ENCODE data around the gene DNLZ.

The DNLZ gene

GRCh38 chr9:136342181-136343120, 21.1 kb downstream of the DNLZ start:
- H4K20me1 ChIP-seq (ENCODE audit: low read depth, low read length) = no peaks in the 10 kb centered on the region
- H2AFZ ChIP-seq (ENCODE audit: low read depth, low read length, severe bottlenecking) = no peak overlapping the region
- H3K36me3 ChIP-seq (ENCODE audit: low read length) = no peaks in the 10 kb centered on the region
- no peaks in the 10 kb centered on the region for H3K27me3 ChIP-seq (ENCODE audit: low read length)
- H3K79me2 ChIP-seq (ENCODE audit: insufficient read depth, low read length) = no peaks in the 10 kb centered on the region
- H3K9me3 ChIP-seq (ENCODE audit: insufficient read depth, low read length) = no peaks in the 10 kb centered on the region
- no peak overlapping the region for H3K9ac ChIP-seq (ENCODE audit: low read length)
- H3K27ac ChIP-seq (ENCODE audit: low read depth, low read length) = no peak overlapping the region
- TF ChIP-seq EZH2phosphoT487 (conservative IDR thresholded peaks at IDR 0.05; ENCODE audit: low read length) (no peak), CTCF (IDR thresholded peaks at IDR 0.05; ENCODE audit: insufficient read depth, low read length, poor library complexity, severe bottlenecking) (no peak)
- no peak overlapping the region for H3K4me2 ChIP-seq (ENCODE audit: low read depth, low read length, poor library complexity, severe bottlenecking)
- no peaks in the 10 kb centered on the region for H3F3A ChIP-seq (ENCODE audit: insufficient read depth)
- no peak overlapping the region for H3K4me3 ChIP-seq (ENCODE audit: insufficient read depth, low read length, poor library complexity, severe bottlenecking)
- H3K9me2 ChIP-seq (replicated peaks; ENCODE audit: insufficient read depth, low read length) = no peaks in the 10 kb centered on the region

- Histone ChIP-seq H3K9me3 (ENCODE audit: insufficient read depth, low read length) (no peaks in the 10 kb centered on the region), H3K4me2 (ENCODE audit: low read depth, low read length, poor library complexity, severe bottlenecking) (no peak overlapping the region), H3K27me3 (ENCODE audit: low read length) (no peaks in the 10 kb centered on the region), H3F3A (ENCODE audit: insufficient read depth) (no peaks in the 10 kb centered on the region), H3K9ac (ENCODE audit: low read length) (no peak overlapping the region), H2AFZ (ENCODE audit: low read depth, low read length, severe bottlenecking) (no peak overlapping the region), H3K27ac (ENCODE audit: low read depth, low read length) (no peak overlapping the region), H3K79me2 (ENCODE audit: insufficient read depth, low read length) (no peaks in the 10 kb centered on the region), H3K36me3 (ENCODE audit: low read length) (no peaks in the 10 kb centered on the region), H3K9me2 (replicated peaks; ENCODE audit: insufficient read depth, low read length) (no peaks in the 10 kb centered on the region), H4K20me1 (ENCODE audit: low read depth, low read length) (no peaks in the 10 kb centered on the region), H3K4me3 (ENCODE audit: insufficient read depth, low read length, poor library complexity, severe bottlenecking) (no peak overlapping the region)
- TF ChIP-seq EZH2phosphoT487 (conservative IDR thresholded peaks at IDR 0.05; ENCODE audit: low read length) (no peak), CTCF (IDR thresholded peaks at IDR 0.05; ENCODE audit: insufficient read depth, low read length, poor library complexity, severe bottlenecking) (no peak)
Observed at GRCh38 chr9:136341769-136342168, 21.8 kb downstream of the DNLZ start.

- TF ChIP-seq CTCF (IDR thresholded peaks at IDR 0.05; ENCODE audit: insufficient read depth, low read length, poor library complexity, severe bottlenecking) = no peak
- TF ChIP-seq EZH2phosphoT487 (conservative IDR thresholded peaks at IDR 0.05; ENCODE audit: low read length) = no peak
- Histone ChIP-seq H4K20me1 (ENCODE audit: low read depth, low read length) (no peaks in the 10 kb centered on the region), H3K4me2 (ENCODE audit: low read depth, low read length, poor library complexity, severe bottlenecking) (no peak overlapping the region), H3K9me2 (replicated peaks; ENCODE audit: insufficient read depth, low read length) (no peaks in the 10 kb centered on the region), H3F3A (ENCODE audit: insufficient read depth) (no peaks in the 10 kb centered on the region), H3K9ac (ENCODE audit: low read length) (no peak overlapping the region), H3K27me3 (ENCODE audit: low read length) (no peaks in the 10 kb centered on the region), H3K27ac (ENCODE audit: low read depth, low read length) (no peak overlapping the region), H2AFZ (ENCODE audit: low read depth, low read length, severe bottlenecking) (no peak overlapping the region), H3K4me3 (ENCODE audit: insufficient read depth, low read length, poor library complexity, severe bottlenecking) (no peak overlapping the region), H3K79me2 (ENCODE audit: insufficient read depth, low read length) (no peaks in the 10 kb centered on the region), H3K9me3 (ENCODE audit: insufficient read depth, low read length) (no peaks in the 10 kb centered on the region), H3K36me3 (ENCODE audit: low read length) (no peaks in the 10 kb centered on the region)
Observed at GRCh38 chr9:136341042-136341655, 22.4 kb downstream of the DNLZ start.
